Measurements from ENCODE around the gene GNRH2.

- TF ChIP-seq EP300 (IDR thresholded peaks at IDR 0.05) (no peak), CTCF (IDR thresholded peaks at IDR 0.05) (no peak), POLR2A (IDR thresholded peaks at IDR 0.05) (no peak), POLR2AphosphoS5 (IDR thresholded peaks at IDR 0.05) (no peak)
These were observed 16.1 kb downstream of the GNRH2 start for GRCh38 chr20:3059489-3059888.

Data from gastroesophageal sphincter (tissue), 3 donors.